Islet of Langerhans (tissue), 1 donor: ENCODE measurements around the gene MAB21L3.

ENCODE experiments used
- FAIRE-seq: peaks from one replicate; lab custom pipeline; 2011; peaks lifted over from hg19 to GRCh38; lab: Jason Lieb, UNC

The MAB21L3 gene

DNA sequence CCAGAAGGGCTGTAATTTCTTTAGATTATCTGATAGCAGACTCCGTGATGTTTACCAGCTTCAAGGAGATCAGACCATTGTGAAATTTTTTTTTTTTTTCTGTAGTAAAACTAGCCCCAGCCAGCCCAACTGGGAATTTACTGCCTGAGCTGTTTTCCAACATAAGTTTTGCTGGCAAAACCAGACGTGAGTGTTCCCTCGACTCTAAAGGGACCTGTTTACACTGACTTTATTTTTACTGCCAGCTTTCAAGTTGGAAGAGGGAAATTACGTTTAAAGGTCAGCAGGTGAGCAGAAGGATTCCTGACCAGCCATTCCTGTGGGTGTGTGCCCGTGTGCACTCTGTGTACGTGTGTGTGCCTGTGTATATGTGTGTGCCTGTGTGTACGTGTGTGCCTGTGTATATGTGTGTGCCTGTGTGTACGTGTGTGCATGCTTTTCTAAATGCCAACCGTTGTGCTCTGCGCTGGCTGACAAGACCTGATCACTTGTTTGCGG lies 374 bp downstream of the MAB21L3 start:
- FAIRE-seq = no peak

DNA sequence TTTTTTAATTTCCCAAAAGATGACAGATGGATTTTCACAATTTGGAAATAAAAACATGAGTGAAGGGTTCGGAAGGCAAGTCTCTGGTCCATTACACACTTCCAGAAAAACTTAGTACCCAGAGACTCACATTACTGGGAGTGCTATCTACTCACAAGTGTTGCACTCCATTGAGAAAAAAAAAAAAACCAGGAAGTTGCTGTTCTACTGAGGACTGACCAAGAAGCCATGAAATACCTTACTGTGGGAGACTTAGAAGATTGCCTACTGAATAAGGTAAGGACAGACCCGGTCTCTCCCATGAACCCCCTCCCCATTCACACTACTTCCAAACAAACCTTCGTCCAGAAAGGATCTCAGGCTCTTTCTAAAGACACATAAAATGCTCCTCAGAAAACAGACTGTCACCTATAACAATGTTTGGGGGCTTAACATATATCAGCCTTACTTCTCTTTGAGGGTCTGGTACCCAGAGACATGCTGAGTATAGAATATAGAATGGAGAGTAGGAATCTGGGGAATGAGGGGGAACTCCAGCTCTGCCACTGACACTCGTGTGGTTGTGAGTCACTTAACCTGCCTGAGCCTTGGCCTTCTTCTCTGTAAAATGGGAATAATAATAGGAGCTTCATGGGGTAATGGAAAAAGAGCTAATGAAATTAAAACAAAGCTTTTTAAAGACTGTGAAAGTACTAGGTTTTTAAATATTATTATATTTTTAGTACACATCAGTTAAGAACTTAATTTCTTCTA lies 1.4 kb downstream of the MAB21L3 start:
- FAIRE-seq = no peak

DNA sequence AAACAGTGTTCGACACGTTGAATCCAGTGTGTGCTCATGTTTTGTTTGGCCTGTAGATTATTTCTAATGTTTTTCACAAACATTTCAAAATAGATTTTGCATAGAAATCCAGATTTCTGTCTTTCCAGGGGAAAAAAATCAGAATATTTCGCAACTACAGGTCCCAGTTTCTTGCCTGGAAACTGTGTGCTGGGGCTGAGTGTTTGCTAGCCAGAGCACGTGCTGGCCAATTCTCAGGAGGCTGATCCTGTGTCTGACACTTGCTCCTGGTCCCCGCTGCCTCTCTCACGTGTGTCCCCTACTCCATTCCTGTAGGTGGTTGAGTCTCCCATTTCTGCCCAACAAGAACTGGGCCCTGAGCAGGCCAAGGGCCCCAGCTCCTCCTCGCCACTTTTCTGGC lies 2.4 kb downstream of the MAB21L3 start:
- no peak for FAIRE-seq

DNA sequence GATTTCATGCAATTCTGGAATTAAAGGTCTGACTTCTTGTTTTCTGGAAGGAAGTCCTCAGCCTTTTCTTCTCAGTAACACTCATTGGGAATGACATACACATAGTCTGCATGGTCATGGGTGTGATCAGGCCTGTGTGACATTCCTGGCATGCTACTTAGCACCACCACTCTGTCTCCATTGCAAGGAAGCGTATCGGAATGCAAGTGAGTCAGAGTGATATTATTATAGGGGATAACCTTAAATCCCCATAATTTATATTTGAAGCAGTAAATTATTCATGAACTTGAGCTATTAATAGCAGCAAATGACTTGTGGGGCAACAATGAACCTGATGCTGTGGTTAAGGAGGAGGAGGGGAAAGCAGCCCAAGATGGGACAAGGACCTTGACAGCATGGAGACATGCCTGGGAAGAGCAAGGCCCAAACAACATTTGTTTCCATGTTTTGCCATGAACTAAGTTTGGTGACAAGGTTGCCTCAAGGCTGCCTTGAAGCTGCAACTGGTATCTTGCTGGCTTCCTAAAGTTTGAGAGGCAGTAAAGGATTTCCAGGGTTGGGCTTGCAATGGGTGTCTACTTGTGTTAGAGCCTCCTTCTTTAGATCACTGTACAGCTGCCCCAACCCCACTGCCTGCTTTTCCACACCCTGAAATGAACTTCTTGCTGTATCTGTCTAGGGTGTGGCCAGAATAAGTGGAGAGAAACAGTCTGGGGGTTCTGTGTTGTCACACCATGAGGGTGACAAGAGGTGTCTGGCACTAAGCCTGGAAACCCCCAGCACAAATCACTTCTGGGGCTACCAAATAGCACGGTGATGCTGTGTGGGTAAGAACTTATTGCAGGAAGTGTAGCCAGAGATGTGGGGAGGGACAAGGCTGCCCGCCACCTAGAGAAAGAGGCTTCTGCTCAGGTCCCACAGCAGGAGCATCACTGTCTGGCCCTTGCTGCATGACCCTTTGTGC lies 4.6 kb downstream of the MAB21L3 start:
- FAIRE-seq = no peak

- no peak for FAIRE-seq
These were observed 7.3 kb downstream of the MAB21L3 start for GRCh38 chr1:116118471-116118870.

GRCh38 chr1:116119876-116120275 lies 8.7 kb downstream of the MAB21L3 start:
- no peak for FAIRE-seq

DNA sequence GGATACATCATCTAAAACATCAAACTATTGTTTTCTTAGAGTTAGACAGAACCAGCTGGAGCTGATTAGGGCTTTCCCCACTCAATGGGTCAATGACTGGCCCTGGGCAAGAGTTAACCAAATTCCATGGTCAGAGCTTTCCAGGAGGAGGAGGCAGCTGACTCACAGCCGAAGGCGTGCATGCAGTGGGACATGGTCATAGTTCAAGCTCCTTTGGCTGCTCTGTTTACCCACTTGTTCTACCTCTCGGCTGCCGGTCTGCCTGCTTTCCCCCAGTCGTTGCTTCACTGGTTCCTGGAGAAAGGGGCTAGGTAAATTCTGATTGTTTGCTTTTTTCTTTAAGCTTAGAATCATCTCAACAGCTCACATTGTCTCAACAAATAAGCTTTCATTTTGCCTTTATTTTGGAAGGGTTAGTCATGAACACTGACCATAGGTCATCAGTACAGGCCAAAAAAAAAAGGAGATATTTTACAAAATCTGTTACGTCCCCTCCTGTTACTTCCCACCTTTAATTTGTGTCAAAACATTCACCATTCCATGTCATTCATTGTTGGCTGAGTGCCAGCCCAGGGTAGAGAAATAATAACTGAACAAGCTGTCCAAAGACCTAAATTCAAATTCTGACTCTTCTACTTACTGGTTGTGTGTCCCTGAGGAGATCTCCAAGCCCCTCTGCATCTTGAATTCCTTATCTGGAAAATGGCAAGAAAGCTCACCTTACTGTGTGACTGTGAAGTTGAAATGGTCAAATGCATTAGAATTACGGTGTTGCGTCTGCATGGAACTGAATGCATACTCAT lies 12.0 kb downstream of the MAB21L3 start:
- no peak for FAIRE-seq

GRCh38 chr1:116123837-116124533 lies 12.8 kb downstream of the MAB21L3 start:
- FAIRE-seq = no peak

DNA sequence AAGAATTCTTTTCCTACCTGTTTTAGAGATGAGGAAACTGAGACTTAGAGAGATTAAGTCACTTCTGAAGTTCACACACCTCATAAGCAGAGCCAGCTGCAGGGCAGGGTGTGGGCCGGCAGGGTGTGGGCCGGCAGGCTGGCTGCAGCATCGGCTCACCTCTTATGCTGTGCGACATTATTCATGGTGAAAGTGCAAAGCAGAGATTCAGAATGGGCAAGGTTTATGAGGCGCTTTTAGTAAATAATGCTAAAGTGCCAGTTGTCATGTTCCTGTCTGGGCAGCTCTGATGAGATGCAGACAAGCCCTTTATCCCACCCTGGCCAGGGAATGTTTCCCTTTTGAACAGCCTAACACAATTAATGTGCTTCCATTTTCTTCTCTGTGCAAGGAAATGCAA lies 14.6 kb downstream of the MAB21L3 start:
- no peak for FAIRE-seq

DNA sequence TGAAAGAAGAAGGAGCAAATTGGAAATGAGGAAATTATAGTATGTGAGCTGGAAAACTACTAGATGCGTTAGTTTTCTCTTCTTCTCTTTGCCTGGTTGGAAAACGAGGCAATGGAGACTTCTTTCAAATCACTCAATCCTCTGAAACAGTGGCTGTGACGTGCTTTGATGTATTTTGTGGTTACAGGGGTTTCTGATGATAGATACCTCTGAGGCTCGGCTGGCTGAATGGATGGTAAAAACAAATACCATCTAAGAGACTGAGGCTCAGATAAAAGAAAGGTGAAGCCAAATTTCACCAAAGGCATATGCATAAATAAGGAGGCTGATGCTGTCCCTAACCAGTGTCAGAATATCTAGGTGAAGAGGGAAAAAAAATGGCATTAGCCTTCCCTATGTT lies 15.1 kb downstream of the MAB21L3 start:
- no peak for FAIRE-seq

DNA sequence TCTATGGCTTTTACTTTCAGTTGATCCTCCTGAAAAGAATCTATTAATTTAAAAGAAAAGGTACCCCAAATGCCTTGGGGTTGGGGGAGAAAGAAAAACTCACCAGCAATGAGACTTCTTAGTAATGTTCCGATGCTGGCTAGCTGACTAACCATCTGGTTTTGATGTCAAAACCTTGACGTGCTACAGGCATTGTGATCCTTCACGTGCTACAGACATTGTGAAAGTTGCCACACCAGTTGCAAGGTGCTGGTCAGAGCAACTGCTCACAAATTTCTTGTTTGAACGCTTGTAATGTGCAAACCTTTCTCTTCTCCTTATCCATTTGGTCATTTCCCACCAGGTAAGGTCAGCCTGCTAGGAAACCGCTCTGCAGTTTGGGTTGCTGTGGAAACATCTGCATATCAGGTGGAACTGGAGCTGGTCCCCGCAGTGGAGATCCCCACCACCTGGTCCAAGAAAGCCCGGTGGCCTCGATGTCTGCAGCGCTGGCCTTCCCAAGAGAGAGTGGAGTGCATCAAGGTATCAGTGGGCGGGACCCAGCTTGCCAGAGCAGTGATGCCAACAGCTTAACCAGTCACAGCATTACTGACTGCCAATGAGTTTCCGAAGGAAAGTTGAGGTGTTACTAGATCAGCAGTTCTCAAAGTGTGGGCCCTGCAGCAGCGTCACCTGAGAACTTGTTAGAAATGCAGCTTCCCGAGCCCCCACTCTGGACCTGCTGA lies 16.1 kb downstream of the MAB21L3 start:
- no peak for FAIRE-seq

DNA sequence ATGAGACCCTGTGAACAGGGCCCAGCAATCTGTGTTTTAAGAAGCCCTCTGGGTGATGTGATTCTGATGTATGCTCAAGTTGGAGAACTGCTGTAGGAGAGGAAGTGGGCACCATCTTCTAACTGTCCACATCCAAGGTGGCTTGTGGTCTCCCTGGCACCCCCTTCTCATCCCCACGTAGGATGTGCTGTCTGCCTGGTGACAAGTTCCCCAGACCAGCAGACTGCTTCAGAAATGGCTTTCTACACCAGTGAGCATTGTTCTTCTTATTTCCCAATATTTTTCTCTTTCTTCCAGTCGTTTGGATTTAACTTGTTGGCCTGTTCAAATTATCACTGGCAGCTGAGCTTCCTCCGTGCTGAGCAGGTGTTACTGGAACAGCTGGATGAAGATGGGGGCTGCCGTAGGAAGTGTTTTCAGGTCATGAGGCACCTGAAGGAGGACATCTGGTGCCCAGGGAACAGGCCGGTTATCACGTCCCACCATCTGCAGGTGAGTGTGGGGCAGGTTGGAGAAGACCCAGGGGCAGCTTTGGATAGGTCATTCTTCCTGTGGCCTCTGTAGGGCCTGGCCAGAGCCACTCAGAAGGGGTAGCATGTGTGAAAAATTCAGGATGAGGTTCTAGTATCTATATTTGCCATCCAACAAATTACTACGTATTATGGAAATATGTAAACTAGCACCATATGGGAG lies 16.8 kb downstream of the MAB21L3 start:
- no peak for FAIRE-seq

GRCh38 chr1:116128664-116129063 lies 17.5 kb downstream of the MAB21L3 start:
- FAIRE-seq = no peak

- no peak for FAIRE-seq
These were observed 18.3 kb downstream of the MAB21L3 start for GRCh38 chr1:116129537-116129936.

DNA sequence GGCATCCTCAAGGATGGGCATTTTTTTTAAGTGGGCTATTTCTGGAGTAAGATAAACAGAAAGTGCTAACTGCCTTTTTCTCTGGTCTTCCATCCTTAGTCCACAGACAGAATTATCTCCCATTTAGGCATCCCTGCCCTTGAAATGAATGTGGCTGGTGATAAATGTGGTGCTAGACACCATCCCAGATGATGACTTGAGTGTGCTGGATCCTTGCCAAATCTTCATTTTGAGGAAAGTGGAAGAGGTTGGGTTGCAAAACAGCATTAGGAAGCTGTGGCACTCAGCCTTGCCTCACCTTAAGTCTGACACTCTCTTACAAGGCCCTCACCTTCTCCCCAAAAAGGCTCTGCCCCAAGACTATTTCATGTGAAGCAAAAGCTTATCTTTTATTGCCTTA lies 19.2 kb downstream of the MAB21L3 start:
- FAIRE-seq = no peak

DNA sequence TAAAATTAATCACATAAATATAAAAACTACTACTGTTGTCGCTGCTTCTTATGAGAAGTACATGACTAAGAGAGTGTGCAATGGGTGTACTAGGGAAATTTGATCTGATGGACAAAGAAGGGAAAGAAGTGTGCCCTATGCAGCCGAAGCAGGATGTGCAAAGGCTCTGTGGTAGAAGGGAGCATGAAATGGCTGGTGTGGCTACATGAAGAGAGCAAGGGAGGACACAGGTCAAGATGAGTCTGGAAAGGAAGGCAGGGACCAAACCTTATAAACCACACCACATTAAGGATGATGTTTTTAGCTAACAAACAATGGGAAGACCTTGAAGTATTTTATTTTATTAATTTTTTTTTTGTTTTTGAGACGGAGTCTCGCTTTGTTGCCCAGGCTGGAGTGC lies 20.0 kb downstream of the MAB21L3 start:
- FAIRE-seq = no peak

GRCh38 chr1:116131866-116132605 lies 20.8 kb downstream of the MAB21L3 start:
- FAIRE-seq = no peak

DNA sequence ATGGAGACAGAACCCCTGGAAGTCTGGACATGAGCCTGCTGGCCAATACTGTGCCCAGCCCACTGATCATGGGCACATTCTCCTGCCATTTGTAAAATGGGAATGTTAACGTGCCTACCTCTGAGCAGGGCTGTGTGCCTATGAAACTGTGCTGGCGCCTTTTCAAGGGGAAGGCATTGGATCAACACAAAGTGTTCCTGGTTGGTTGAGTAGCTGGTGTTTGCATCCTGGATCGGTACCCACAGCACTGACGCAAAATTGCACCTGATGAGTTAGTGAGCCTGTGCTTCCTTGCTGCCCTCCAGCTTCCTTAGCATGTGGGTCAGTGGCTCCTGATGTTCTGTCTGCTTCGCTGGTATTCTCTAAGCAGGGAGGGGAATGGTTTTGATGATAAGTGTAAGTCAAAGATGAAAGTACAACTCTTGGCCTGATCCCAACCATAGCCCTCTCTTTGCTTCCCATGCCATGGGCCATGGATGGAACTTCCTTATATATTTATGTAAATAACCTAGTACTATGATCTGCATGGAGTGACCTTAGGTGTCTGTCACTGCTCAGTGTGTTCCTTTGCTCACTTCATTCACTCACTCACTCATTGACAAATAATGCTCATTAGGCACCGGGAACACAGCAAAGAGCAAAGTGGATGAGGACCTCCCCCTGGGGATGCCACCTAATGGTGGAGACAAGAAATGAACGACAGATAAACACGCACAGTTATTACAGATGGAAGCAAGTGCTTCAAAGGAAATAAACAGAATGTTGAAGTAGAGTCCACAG lies 22.7 kb downstream of the MAB21L3 start:
- FAIRE-seq = no peak

GRCh38 chr1:116134476-116134773 lies 23.2 kb downstream of the MAB21L3 start:
- FAIRE-seq = no peak
